ENCODE measurements around the gene TBX4.

DNA sequence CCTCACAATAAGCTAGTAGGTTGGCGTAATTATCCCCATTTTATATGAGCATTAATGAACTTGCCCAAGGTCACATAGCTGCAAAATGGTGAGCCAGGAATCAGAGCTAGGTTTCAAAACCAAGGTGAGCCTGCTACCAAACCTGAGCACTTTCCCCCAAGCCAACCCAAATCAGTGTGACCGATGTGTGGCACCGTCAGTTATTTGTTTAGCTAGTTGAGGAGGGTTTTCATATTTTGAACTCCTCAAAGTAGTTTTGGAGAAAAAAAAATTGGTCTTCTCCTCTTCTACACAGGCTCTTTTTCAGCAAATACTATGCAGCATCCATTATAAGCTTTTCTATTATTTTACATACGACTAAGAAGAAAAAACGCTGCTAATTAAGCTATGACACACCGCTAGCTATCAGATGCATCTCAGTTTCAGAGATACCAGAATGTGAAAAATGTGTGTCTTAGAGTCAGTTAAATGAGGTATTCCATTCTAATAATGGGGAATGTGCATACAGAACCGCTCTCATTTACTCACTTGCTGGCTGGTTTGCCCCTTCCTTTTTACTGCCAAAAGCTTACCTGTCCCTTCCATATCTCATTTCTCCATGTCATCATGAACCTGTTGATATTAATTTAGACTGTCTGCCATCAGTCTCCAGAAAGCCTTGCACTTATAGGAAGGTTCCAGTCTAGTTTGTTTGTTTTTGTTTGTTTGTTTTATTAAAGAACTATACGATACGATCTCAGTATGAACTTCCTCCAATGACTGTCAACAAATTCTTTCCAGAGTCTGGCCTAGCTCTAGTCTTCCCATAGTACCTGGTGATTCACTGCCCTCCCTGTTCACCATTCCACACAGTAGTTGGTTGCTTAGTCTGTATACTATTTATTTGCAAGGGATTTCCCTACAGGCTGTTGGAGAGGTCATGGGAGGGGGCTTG is 2.2 kb upstream of the TBX4 start:
- TF ChIP-seq POLR2A (IDR thresholded peaks at IDR 0.05; ENCODE audit: low read depth) (no peak), CTCF (IDR thresholded peaks at IDR 0.05) (no peak), POLR2AphosphoS5 (IDR thresholded peaks at IDR 0.05) (no peak), EP300 (IDR thresholded peaks at IDR 0.05) (no peak)
